Measurements from ENCODE around the gene PTPRK. TPM values are rescaled to one million over a fixed set of nuclear protein-coding genes. Genes with fewer than 3 reads are reported as not detected.

Gene PTPRK
- total and polyA plus RNA-seq, 4 donors = 8.2 to 224 (median 42.9) TPM

- DNase-seq (no peak), ATAC-seq (ENCODE audit: insufficient read depth, low FRiP score) (no peak)
- Histone ChIP-seq H3K4me1 (ENCODE audit: control insufficient read depth in 5 of 5, insufficient read depth in 5 of 5, low read length in 5 of 5) (peaks cover 0 to 6% (median 0%) of the 10 kb centered on the region in 5 donors), H3K27ac (ENCODE audit: low read depth in 1 of 2, low read length in 1 of 2) (no peak overlapping the region), H3K9me3 (ENCODE audit: control insufficient read depth in 4 of 4, insufficient read depth in 3 of 4, low read length in 3 of 4) (no peaks in the 10 kb centered on the region), H3K27me3 (ENCODE audit: control insufficient read depth in 3 of 3, insufficient read depth in 3 of 3, low read length in 2 of 3) (no peaks in the 10 kb centered on the region), H3K4me3 (no peak overlapping the region), H3K9ac (ENCODE audit: insufficient read depth in 1 of 2, low read length in 2 of 2) (no peak overlapping the region), H3K36me3 (ENCODE audit: control insufficient read depth in 4 of 4, insufficient read depth in 4 of 4, low read length in 4 of 4) (peaks cover 0 to 1% (median 0%) of the 10 kb centered on the region in 4 donors)
- TF ChIP-seq CTCF (IDR thresholded peaks at IDR 0.05; ENCODE audit: control extremely low read depth, extremely low read depth) = no peak
- 87 to 90% methylated on average over 5 of the region's 5 CpGs for WGBS, 2 donors
Observed at GRCh38 chr6:128005009-128005408, 515.4 kb downstream of the PTPRK start.

GRCh38 chr6:128000363-128000762 lies 520.0 kb downstream of the PTPRK start:
- peaks cover 0 to 5% (median 2%) of the 10 kb centered on the region in 4 donors for H3K36me3 ChIP-seq (ENCODE audit: control insufficient read depth in 4 of 4, insufficient read depth in 4 of 4, low read length in 4 of 4)
- H3K27ac ChIP-seq (ENCODE audit: low read depth in 1 of 2, low read length in 1 of 2) = no peak overlapping the region
- ATAC-seq (ENCODE audit: insufficient read depth, low FRiP score) (no peak), DNase-seq (no peak)
- no peaks in the 10 kb centered on the region for H3K27me3 ChIP-seq (ENCODE audit: control insufficient read depth in 3 of 3, insufficient read depth in 3 of 3, low read length in 2 of 3)
- no peak overlapping the region for H3K4me3 ChIP-seq
- no peaks in the 10 kb centered on the region for H3K9me3 ChIP-seq (ENCODE audit: control insufficient read depth in 4 of 4, insufficient read depth in 3 of 4, low read length in 3 of 4)
- 82 to 84% methylated on average over 2 of the region's 2 CpGs for WGBS, 2 donors
- no peak overlapping the region for H3K9ac ChIP-seq (ENCODE audit: insufficient read depth in 1 of 2, low read length in 2 of 2)
- TF ChIP-seq CTCF (IDR thresholded peaks at IDR 0.05; ENCODE audit: control extremely low read depth, extremely low read depth) = no peak
- no peaks in the 10 kb centered on the region for H3K4me1 ChIP-seq (ENCODE audit: control insufficient read depth in 5 of 5, insufficient read depth in 5 of 5, low read length in 5 of 5)

GRCh38 chr6:127998985-127999384 lies 521.4 kb downstream of the PTPRK start:
- H3K9ac ChIP-seq (ENCODE audit: insufficient read depth in 1 of 2, low read length in 2 of 2) = no peak overlapping the region
- no peak for ATAC-seq (ENCODE audit: insufficient read depth, low FRiP score)
- no peak overlapping the region for H3K27ac ChIP-seq (ENCODE audit: low read depth in 1 of 2, low read length in 1 of 2)
- no peak for DNase-seq
- TF ChIP-seq CTCF (IDR thresholded peaks at IDR 0.05; ENCODE audit: control extremely low read depth, extremely low read depth) = no peak
- H3K4me3 ChIP-seq = no peak overlapping the region
- 92 to 93% methylated on average over 4 of the region's 4 CpGs for WGBS, 2 donors
- H3K27me3 ChIP-seq (ENCODE audit: control insufficient read depth in 3 of 3, insufficient read depth in 3 of 3, low read length in 2 of 3) = no peaks in the 10 kb centered on the region
- peaks cover 0 to 5% (median 1%) of the 10 kb centered on the region in 4 donors for H3K36me3 ChIP-seq (ENCODE audit: control insufficient read depth in 4 of 4, insufficient read depth in 4 of 4, low read length in 4 of 4)
- H3K4me1 ChIP-seq (ENCODE audit: control insufficient read depth in 5 of 5, insufficient read depth in 5 of 5, low read length in 5 of 5) = no peaks in the 10 kb centered on the region
- H3K9me3 ChIP-seq (ENCODE audit: control insufficient read depth in 4 of 4, insufficient read depth in 3 of 4, low read length in 3 of 4) = no peaks in the 10 kb centered on the region

DNA sequence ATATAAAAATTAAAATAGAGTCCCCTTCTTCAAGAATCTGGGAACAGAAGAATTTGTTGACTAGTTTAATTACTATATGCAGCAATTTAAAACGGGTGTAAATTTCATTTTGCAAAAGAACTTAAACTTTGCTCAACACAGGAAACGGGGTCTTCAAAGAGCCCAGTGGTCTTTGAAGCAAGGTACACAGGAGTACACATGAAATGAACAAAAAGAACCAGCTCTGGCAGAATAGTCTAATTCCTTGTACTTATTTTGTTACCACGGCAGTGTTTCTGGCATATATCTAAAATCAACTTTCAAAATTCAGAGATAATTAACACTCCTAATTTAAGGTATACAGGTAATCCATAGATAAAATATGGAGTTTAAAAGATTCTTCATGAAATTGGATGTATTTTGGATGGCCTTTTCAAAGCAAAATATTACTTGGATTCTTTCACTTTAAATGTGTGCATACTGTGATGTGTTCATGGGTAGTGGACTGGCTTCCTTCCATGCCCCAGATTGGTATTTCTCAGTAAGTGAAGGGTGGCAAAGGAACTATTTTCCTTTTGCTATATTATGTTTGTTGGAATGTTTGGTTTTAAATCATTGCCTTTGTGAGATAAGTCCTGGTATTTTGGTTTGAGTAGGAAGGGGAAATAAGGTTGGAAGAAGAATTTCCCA lies 522.8 kb downstream of the PTPRK start:
- no peaks in the 10 kb centered on the region for H3K27me3 ChIP-seq (ENCODE audit: control insufficient read depth in 3 of 3, insufficient read depth in 3 of 3, low read length in 2 of 3)
- 91% methylated on average over 3 of the region's 3 CpGs for WGBS, 2 donors
- DNase-seq (no peak), ATAC-seq (ENCODE audit: insufficient read depth, low FRiP score) (no peak)
- no peak overlapping the region for H3K4me3 ChIP-seq
- H3K27ac ChIP-seq (ENCODE audit: low read depth in 1 of 2, low read length in 1 of 2) = no peak overlapping the region
- no peaks in the 10 kb centered on the region for H3K9me3 ChIP-seq (ENCODE audit: control insufficient read depth in 4 of 4, insufficient read depth in 3 of 4, low read length in 3 of 4)
- H3K4me1 ChIP-seq (ENCODE audit: control insufficient read depth in 5 of 5, insufficient read depth in 5 of 5, low read length in 5 of 5) = no peaks in the 10 kb centered on the region
- no peak overlapping the region for H3K9ac ChIP-seq (ENCODE audit: insufficient read depth in 1 of 2, low read length in 2 of 2)
- TF ChIP-seq CTCF (IDR thresholded peaks at IDR 0.05; ENCODE audit: control extremely low read depth, extremely low read depth) = no peak
- peaks cover 0 to 5% (median 1%) of the 10 kb centered on the region in 4 donors for H3K36me3 ChIP-seq (ENCODE audit: control insufficient read depth in 4 of 4, insufficient read depth in 4 of 4, low read length in 4 of 4)

Measured in lung (tissue), 12 donors.